ENCODE results near the gene MAN2B2. TPM values are rescaled to one million over a fixed set of nuclear protein-coding genes. Genes with fewer than 3 reads are reported as not detected.

MAN2B2 gene
- total and polyA plus RNA-seq, 9 of the 15 experiments (the other 6 are each of a cell fraction or from before 2014, with no cell fraction given) = 0.21 to 8.8 (median 3.7) TPM

DNA sequence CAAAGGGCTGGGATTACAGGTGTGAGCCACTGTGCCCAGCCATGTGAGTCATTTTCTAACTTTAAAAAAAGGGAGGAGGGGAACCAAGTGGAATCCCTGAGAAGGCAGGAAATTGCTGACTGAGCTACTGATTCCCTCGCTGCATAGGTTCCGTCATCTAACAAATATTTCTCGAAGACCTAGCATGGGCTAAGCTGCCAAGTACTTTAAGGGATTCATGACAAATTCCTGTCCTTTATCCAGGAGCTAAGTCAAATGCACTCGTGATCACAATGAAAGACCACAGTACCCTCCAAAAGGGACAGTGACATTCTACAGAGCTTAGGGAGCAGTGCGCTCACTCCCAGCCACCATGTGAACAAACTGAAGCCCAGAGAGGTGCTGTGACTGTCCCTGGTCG is 33.2 kb upstream of the MAN2B2 start:
- 1% methylated on average over 6 of the region's 6 CpGs for WGBS (ENCODE audit: insufficient coverage, low coverage, missing lambda C conversion rate)
- no peak overlapping the region for H3K27ac ChIP-seq (ENCODE audit: extremely low read depth, low read depth, low read length)
- H3K79me2 ChIP-seq (ENCODE audit: control insufficient read depth, insufficient read depth, low read length) = no peaks in the 10 kb centered on the region
- intact Hi-C loops (cut with micrococcal nuclease) (loop anchor here (10.0 kb wide), 1 partner anchor 287 kb away; no protein-coding TSS in a partner anchor), in situ Hi-C loops (cut with MboI) (no loop called here)
- BruUV-seq (replicated peaks) = no TSS peak
- H4K20me1 ChIP-seq (replicated peaks; ENCODE audit: control insufficient read depth, insufficient read depth, low read length) = peaks cover 12% of the 10 kb centered on the region
- H3K4me1 ChIP-seq (replicated peaks in 1 of 2; ENCODE audit: control insufficient read depth in 2 of 2, insufficient read depth in 2 of 2, low read length in 2 of 2) = peaks cover 0 to 3% of the 10 kb centered on the region in 2 experiments; a peak in 1 of 5 replicates
- ATAC-seq (no peak), DNase-seq (ENCODE audit: extremely low read depth in 1 of 4, low spot score in 3 of 4) (no peak), FAIRE-seq (no peak)
- H3K9me1 ChIP-seq (ENCODE audit: control insufficient read depth, insufficient read depth, low read length) = no peaks in the 10 kb centered on the region
- no peak overlapping the region for H3K9ac ChIP-seq (ENCODE audit: insufficient read depth in 1 of 2, low read depth in 2 of 2, low read length in 2 of 2)
- no peak overlapping the region for H3K4me3 ChIP-seq
- no peak overlapping the region for H2AFZ ChIP-seq (ENCODE audit: low read depth, low read length)
- H3K27me3 ChIP-seq (ENCODE audit: control insufficient read depth in 2 of 2, insufficient read depth in 2 of 2, low read length in 2 of 2) = peaks cover 18 to 35% of the 10 kb centered on the region in 2 experiments; a peak in 4 of 5 replicates
- no peaks in the 10 kb centered on the region for H3K36me3 ChIP-seq (ENCODE audit: control insufficient read depth, insufficient read depth, low read length)
- ChIA-PET CTCF (ENCODE audit: low intra/inter-chr PET ratio) (no interaction called here), POLR2A (interaction anchor here (0.6 kb wide), 1 partner anchor 14 kb away, joined by 3 read pairs; no protein-coding TSS in a partner anchor)
- H3K9me3 ChIP-seq (replicated peaks; ENCODE audit: control insufficient read depth, insufficient read depth, low read depth, low read length) = no peaks in the 10 kb centered on the region
- TF ChIP-seq NEUROD1 (IDR thresholded peaks at IDR 0.05; ENCODE audit: borderline replicate concordance, low read depth, low read length, partially characterized antibody) (no peak), ZNF57 (CRISPR knock-in tag; IDR thresholded peaks at IDR 0.05) (no peak), MAFG (tag; conservative IDR thresholded peaks at IDR 0.05) (no peak), SIN3B (IDR thresholded peaks at IDR 0.05; ENCODE audit: low read depth) (no peak), POLR2B (IDR thresholded peaks at IDR 0.05; ENCODE audit: low read depth, partially characterized antibody) (no peak), ETV6 (IDR thresholded peaks at IDR 0.05; ENCODE audit: borderline replicate concordance in 1 of 2, low read depth in 2 of 2, low read length in 1 of 2) (no peak), ETV6 (CRISPR knock-in tag; IDR thresholded peaks at IDR 0.05; ENCODE audit: borderline replicate concordance) (no peak), ZNF134 (CRISPR knock-in tag; conservative IDR thresholded peaks at IDR 0.05) (no peak), CBX5 (IDR thresholded peaks at IDR 0.05; ENCODE audit: borderline replicate concordance, low read depth) (no peak), SMC3 (conservative IDR thresholded peaks at IDR 0.05; ENCODE audit: insufficient read depth, low read depth, low read length) (no peak), RFX1 (IDR thresholded peaks at IDR 0.05) (no peak), MCM7 (IDR thresholded peaks at IDR 0.05) (no peak), CBX1 (IDR thresholded peaks at IDR 0.05; ENCODE audit: low read depth) (no peak), SREBF2 (CRISPR knock-in tag; IDR thresholded peaks at IDR 0.05) (no peak), ZNF696 (CRISPR knock-in tag; conservative IDR thresholded peaks at IDR 0.05) (no peak), RBFOX2 (IDR thresholded peaks at IDR 0.05; ENCODE audit: low read depth, low read length) (no peak), CHCHD3 (CRISPR knock-in tag; IDR thresholded peaks at IDR 0.05) (no peak)
- TF ChIP-seq, protein P1, sequence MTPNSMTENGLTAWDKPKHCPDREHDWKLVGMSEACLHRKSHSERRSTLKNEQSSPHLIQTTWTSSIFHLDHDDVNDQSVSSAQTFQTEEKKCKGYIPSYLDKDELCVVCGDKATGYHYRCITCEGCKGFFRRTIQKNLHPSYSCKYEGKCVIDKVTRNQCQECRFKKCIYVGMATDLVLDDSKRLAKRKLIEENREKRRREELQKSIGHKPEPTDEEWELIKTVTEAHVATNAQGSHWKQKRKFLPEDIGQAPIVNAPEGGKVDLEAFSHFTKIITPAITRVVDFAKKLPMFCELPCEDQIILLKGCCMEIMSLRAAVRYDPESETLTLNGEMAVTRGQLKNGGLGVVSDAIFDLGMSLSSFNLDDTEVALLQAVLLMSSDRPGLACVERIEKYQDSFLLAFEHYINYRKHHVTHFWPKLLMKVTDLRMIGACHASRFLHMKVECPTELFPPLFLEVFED (CRISPR knock-in tag; conservative IDR thresholded peaks at IDR 0.05) = no peak
- H3K4me2 ChIP-seq (ENCODE audit: insufficient read depth, low read length) = no peak overlapping the region

Data from K562 (cell line).